ENCODE results near the gene ARID3A. TPM values are rescaled to one million over a fixed set of nuclear protein-coding genes. Genes with fewer than 3 reads are reported as not detected.

Gene ARID3A
- total RNA-seq, 1 donor from 2014 or later = 5.7 TPM

DNA sequence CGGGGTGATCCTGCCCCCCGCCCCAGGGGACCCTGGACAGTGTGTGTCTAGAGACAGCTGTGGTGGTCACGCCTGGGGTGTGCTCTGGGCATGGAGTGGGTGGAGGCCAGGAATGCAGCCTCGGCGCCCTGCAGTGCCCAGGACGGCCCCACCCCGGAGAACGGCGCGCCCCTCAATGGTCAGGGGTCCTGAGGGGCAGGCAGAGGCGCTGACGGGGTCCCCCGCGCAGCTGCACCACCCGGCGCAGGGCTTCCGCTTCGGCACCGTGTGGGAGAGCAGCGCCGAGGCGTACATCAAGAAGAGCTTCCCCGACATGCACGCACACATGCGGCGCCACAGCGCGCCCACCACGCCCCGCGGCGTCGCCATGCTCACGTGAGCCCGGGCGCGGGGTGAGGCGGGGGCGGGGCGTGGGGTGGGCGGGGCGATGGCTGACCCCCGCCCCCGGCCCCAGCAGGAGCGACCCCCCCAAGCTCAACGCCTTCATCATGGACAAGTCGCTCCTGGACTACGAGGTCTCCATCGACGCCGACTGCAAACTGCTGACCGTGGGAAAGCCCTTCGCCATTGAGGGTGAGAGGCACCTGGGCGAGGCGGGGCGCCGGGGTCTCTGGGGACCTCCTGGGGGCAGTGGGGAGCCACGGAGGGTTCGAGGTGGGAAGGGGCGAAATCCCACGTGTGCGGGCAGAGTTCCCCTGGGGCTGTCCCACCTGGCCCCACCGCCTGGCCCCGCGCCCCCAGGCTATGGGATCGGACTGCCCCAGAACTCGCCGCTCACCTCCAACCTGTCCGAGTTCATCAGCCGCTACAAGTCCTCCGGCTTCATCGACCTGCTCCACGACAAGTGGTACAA lies 81.8 kb downstream of the ARID3A start:
- no peak for DNase-seq
- intact Hi-C loops (cut with micrococcal nuclease) = no loop called here

DNA sequence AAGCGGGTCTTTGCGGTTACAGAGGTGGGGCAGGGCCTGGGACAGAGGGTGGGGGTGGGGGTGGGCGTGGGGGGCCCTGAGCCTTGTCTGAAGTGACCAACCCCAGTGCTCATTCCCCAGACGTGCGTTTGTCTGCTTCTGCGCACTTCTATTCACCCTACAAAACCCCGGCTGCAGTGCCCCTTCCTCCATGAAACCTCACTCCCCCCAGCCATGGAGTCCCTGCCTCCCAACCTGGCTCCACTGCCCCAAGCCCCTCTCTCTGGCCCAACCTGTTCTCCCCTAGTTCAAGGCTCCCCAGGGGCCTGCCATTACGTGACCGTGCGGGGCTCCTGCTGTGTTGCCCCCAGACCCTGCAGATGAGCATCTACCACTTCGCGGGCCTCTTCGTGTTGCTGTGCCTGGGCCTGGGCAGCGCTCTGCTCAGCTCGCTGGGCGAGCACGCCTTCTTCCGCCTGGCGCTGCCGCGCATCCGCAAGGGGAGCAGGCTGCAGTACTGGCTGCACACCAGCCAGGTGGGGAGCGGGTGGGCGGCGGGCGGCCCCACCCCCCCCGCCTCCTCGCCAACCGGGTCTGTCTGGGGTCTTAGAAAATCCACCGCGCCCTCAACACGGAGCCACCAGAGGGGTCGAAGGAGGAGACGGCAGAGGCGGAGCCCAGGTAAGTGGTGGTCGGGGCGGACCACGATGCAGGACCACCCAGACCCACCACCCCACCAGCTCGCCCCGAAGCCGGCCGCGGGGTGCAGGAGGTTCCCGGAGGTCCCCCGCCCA lies 82.6 kb downstream of the ARID3A start:
- intact Hi-C loops (cut with micrococcal nuclease) = no loop called here
- DNase-seq (no peak), ATAC-seq (no peak)

More for the DNA sequence above, 81.8 kb downstream of the ARID3A start:
- ATAC-seq = no peak

DNA sequence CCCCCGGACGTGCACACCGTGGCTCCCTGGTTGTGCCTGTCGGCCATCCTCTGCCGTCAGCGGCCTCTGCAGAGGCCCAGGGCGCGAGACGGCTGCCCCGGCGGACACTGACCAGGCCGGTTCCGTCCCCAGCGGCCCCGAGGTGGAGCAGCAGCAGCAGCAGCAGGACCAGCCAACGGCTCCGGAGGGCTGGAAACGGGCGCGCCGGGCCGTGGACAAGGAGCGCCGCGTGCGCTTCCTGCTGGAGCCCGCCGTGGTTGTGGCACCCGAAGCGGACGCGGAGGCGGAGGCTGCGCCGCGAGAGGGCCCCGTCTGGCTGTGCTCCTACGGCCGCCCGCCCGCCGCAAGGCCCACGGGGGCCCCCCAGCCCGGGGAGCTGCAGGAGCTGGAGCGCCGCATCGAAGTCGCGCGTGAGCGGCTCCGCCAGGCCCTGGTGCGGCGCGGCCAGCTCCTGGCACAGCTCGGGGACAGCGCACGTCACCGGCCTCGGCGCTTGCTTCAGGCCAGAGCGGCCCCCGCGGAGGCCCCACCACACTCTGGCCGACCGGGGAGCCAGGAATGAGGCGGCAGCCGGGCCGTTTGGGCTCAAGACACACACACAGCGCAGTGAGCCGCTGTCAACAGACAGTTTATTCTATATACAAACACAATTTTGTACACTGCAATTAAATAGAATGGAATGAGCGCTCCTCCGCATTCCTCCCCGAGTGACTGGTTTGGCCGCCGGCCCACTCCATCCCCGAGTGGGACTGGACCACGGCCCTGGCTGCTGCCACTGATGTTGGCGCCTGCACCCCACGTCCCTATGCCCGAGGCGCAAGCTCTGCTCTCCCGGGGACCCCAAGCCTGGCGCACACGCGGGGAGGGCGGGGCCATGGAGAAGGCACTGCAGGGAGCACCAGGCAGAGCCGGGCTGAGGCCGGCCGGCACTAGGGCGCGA lies 83.5 kb downstream of the ARID3A start:
- ATAC-seq (peak; percentile 32), DNase-seq (peak; percentile 63)
- intact Hi-C loops (cut with micrococcal nuclease) = no loop called here

DNA sequence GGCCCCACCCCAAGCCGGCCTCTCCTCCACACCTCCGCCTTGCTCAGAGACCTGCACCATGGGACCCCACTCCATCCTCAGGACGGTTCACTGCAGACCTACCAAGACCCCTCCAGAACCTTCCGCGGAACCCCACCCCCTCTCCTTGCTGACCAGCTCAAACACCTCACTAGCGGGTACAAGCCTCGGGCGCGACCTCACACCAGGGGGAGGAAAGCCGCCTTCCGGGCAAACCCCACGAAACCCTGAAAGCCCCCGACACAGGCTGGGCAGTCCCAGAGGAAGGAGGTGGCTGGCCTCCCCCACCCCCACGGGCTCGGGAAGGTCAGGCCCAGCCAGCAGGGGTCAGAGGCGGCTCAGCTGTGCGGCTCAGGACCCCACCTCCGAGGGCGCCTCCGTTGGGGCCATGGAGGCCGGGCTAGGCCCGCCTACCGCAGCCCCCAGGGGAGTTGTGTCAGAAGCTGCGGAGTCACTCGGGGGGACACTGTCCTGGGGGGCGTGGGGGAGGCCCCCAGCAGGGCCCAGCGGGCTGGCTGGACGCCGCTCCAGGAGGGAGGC lies 84.2 kb downstream of the ARID3A start:
- peak; percentile 2 for ATAC-seq
- no peak for DNase-seq
- intact Hi-C loops (cut with micrococcal nuclease) = no loop called here

DNA sequence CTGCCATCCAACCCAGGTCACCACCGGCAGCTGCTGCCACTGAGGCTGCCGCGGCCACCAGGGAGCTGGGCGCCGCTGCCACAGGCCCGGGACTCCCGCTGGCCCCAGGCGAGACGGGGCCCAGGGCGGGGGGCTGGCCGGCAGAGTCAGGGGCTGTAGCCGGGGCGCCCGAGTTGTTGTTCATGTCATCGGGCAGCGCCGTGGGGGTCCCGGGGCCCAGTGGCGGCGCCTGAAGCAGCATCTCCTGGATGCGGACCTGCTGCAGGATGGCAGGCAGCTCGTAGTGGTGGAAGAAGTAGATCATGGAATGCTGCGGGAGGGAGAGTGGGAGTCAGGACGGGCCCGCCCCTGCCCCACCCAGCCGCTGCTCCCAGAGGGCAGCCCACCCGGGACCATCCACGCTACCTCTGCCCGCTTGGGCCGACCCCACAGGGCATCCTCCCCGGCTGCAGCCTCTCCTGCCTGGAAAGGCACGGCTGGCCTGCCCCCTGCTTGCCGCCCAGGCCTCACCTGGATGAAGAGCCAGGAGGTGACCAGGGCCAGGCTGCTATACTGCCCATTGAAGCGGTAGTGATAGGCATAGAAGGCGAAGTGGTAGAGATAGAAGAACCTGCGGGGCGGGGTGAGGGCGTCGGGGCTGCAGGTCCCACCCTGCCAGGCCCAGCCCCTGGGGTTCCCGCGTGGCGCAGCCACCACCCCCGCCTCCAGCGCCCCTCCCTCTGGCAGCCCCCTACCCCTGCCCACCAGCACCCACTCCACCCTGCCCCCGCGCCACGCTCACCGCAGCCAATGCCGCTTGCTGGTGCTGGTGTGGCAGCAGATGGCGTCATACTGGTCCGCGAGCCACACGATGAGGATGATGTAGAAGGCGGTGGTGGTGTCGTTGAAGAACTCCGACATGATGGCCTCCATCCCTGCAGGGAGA lies 85.0 kb downstream of the ARID3A start:
- ATAC-seq (no peak), DNase-seq (no peak)
- intact Hi-C loops (cut with micrococcal nuclease) = no loop called here

DNA sequence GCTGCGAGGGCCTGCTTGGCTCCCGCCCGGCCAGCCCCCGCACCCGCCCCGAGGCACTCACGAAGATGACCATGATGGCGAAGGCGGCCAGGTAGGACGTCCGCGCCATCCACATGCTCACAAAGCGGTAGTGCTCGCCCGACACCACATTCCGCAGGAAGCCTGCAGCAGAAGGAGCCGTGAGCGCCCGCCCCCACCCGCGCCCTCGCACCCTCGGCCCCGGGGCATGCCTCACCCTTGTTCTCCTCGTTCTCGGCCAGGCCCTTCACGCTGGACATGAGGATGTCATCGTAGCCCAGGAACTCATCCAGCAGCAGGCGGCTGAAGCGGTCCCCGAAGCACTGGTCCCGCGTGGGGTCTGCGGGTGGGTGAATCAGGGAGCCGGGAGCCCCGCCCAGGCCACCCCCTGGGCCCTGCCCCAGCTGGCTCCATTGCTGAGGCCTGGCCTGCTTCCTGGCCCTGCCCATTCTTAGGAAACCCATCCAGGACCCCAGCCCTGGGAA lies 86.0 kb downstream of the ARID3A start:
- ATAC-seq = no peak
- intact Hi-C loops (cut with micrococcal nuclease) = no loop called here
- no peak for DNase-seq

DNA sequence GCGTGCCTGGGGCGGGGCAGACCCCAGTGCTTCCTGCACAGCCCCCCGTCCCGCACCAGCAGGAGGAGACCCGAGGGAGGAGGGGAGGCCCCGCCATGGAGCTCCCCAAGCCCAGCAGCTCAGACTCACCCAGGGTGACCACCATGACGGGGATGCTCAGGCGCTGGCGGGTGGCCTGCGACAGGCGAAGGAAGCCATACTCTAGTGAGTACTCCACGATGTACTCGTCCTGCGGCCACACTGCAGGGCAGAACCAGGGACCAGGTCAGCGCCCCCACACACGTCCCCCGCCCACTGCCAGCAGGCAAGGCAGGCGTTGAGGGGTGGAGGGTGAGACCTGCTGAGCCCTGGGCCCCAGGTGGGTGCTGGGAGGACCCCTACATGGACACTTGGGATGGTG lies 86.5 kb downstream of the ARID3A start:
- intact Hi-C loops (cut with micrococcal nuclease) = no loop called here
- ATAC-seq = no peak
- no peak for DNase-seq

DNA sequence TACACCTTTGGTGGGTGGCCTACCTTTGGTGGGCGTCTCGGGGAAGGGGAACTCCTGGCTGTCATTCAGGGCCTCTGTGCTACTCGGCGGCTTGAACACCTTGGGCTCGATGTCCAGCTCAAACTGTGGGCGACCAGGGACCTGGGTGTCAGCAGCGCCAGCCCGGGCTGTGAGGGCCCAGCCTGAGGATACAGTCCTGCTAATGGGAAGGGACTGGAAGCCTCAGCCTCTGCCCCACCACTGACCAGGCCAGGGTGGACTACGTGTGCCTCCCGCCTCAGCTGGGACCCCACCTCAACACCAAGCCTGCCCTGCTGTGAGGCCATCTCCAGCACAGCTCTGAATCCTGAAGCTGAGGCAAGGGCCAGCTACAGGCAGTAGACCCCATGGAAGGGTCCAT lies 87.4 kb downstream of the ARID3A start:
- ATAC-seq (no peak), DNase-seq (no peak)
- intact Hi-C loops (cut with micrococcal nuclease) = no loop called here

DNA sequence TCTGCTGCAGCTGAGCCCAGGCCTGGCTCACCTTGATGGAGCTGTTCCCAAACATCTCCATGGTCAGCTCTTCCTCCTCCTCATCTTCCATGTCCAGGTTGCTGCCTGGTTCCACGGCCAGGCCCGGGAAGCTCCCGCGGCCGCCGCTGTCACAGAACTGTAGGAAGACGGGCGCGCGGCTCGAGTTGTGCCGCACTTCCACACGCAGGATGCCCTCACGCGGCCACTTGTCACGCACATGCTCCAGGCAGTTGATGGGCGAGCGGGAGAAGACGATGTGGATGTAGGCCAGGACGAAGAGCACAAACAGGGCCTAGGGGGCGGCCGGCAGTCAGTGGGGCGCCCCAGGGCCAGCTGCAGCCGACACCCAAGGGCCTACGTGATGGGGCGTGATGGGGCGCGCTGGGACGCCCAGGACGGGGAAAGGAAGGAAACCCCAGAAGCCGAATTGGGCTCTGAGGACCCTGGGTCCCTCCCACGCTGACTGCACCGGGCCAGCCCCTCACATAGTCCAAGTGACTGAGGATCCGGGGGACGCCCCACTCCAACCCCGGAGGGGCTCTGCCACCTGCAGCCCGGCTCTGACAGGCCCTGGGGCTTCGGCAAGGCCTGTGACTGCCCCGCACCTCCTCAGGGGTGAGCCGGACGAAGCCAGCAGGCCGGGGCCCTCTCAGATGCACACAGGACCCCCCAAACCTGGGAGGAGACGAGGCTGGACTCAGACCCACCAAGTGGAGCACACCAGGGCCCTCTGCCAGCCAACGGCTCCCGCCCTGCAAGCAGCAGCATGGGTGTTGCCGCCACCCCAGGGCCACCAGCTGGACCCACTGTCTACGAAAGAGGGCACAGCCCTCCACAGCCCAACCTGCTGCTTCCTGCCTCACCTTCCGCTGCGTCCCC lies 88.6 kb downstream of the ARID3A start:
- ATAC-seq = no peak
- DNase-seq = no peak
- intact Hi-C loops (cut with micrococcal nuclease) = no loop called here

DNA sequence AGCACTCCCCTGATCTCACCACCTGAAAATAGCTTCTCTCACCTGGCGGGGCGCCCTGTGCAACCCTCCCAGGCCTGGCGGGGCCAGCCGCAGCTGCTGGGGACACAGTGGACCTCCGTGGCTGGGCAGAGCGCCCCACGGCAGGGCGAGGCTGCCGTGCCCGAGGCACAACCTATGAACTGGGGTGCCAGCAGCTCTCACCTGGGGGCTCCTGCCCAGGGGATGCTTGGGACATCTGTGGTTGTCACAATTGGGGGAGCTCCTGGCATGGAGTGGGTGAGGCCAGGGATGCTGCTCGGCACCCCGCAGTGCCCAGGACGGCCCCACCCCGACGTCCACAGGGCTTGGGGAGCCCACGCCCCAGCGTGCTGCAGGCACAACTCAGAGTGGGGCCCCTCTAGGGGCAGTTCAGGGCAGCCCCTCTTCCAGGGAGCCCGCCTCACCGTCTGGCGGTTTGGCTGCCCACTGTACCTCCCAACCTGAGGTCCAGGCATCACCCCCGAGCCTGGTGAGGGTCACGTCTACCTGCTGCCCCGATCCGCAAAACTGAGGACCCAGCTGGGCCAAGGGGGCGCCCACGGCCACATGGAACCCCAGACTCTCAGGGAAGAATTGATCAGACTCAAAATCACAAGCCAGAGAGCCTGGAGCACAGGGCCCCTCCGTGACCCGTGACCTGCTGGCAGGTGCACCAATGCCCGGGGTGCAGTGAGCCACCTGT lies 89.4 kb downstream of the ARID3A start:
- DNase-seq = no peak

DNA sequence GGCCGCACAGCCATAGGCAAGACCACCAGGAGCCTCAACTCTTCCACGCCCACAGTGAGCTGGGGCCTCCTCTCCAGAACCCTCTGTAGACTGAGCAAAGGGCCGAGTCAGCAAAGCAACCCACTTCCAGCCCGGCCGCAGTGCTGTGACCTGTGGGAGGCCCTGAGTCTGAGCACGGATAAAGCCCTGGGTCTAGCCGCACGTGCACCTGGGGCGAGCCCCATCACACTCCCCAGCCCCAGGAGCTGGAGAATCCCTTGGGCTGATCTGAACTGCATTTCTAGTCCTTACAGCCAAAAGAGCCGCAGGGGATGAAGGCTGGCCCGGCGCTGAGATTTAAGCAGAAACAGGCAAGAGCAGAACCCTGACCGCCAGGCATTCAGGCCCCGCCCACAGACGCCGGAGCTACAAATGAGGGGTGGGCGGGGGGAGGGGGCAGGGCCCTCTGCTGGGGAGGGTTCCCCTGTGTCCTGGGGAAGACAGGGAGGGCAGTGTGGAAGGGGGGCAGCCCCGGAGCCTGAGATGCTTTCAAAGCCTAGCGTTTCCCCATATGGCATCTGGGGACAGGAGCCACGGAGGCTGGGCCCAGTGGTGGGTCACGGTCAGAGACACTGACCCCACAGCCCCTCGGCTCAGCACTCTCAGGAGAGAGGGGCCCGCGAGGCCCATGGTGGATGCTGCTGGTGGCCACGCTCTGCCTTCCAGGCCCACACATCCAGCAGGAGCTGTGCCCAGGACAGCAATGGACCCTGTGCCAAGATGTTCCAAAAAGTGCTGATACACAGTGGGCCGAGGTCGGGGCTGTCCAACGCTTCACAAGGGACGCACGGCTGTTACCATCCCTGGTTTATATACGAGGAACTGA lies 90.2 kb downstream of the ARID3A start:
- intact Hi-C loops (cut with micrococcal nuclease) = no loop called here
- DNase-seq (no peak), ATAC-seq (no peak)

More for the DNA sequence above, 89.4 kb downstream of the ARID3A start:
- no peak for ATAC-seq
- intact Hi-C loops (cut with micrococcal nuclease) = no loop called here

DNA sequence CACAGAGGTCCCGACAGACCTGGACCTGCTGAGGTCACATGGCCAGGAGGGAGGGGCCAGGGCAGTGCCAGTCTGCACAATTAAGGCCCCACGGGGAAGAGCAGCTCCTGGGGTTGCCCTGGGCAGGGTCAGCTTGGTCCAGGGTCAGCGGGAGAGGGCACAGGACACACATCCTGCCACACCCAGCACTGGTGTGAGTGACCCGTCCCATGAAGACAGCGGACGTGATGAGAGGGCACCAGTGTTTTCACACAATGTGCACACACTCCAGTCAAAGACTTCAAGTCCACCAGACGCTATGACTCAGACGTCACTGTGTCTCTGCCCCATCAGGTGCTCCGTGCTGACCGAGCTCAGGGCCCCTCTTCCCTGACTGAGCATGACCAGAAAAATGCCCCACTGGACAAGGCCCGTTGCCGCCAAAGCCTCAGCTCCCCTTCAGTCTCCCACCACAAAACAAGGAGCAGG lies 90.8 kb downstream of the ARID3A start:
- intact Hi-C loops (cut with micrococcal nuclease) = no loop called here
- DNase-seq (no peak), ATAC-seq (no peak)

DNA sequence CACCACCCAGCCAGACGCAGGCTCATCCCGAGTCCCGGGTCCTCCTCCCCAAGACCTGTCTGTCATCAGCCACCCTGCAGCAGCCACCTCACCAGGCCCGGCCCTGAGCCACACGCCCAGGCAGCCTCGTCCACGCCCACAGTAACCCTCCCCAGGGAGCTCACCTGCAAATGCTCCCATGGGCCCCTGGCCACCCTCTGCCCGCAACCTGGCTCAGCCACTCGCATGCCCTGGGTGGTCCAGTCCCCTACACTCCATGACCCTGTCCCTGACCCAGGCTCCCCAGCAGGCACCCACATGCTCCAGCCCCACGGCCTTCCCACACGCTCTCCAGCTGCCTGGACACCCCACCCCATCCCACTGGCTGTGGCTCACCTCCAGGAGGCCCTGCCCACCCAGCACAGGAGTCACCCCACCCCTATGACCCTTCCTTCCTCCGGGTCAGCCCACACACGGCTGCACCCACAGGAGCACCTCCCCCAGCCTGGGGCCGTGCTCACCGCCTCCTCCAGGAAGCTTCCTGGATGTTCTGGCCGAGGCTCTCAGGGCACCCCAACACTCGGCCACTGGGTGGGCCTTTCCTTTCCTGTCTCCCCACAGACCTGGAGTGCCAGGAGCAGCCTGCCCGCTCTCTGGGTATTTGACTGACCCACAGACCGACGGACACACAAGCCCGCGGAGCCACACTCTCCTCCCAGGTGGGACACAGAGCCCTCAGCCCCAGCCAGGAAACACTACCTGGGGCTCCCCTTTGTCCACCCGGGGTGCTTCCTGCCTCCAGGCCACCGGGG lies 91.5 kb downstream of the ARID3A start:
- intact Hi-C loops (cut with micrococcal nuclease) = no loop called here
- DNase-seq = no peak
- ATAC-seq = no peak

DNA sequence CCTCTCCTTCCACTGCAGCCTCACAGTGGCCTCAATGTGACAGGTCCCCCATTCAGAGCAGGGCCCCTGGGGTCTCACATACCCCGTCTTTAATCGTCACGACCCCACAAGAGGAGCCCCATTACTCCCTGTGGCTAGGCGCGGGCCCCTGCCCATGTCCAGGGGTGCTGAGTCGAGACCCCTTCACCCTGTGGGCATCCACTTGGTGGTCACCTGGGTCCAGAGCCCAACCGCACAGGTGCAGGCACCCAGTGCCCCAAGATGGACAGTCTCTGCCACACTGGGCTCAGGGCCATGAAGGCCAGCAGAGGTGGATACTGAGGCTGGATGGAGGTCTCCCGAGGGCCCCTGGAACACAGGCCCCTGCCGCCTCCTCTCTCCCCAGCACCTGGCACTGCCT lies 92.1 kb downstream of the ARID3A start:
- intact Hi-C loops (cut with micrococcal nuclease) = no loop called here
- DNase-seq (no peak), ATAC-seq (no peak)

DNA sequence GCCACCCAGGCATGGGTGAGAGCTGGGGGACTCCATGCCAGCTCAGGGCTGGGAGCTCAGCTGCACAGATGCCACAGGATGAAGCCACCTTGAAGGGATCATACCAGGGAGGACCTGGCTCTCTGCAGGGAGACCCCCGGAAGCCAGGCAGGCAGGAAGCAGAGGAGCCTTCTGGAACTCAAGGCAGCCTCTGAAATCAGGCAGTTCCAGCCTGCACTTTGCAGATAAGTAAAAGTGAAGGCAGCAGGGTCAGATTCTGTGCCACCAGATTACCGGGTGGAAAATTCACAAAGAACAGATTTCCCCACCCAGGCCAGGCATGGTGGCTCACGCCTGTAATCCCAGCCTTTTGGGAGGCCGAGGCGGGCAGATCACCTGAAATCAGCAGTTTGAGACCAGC lies 92.6 kb downstream of the ARID3A start:
- intact Hi-C loops (cut with micrococcal nuclease) = no loop called here
- no peak for ATAC-seq
- no peak for DNase-seq
